K562 (cell line): ENCODE results near the gene ZNF546. TPM values are rescaled to one million over a fixed set of nuclear protein-coding genes. Genes with fewer than 3 reads are reported as not detected.

ENCODE experiments used
- ASH1L ChIP-seq: fragments of 450-650 bp; IDR thresholded peaks from 2 replicates; pipeline ENCODE4 v1.6.1; 2018; ENCODE audit warnings: borderline replicate concordance, mild to moderate bottlenecking, low read depth; ENCODE audit not compliant: partially characterized antibody
- CSDE1 ChIP-seq, 2 experiments: fragments of 450-650 bp; IDR thresholded peaks; 2 replicates each; pipeline ENCODE4 v1.6.1; 2016; ENCODE audit warnings: mild to moderate bottlenecking in 1 of 2
- DPF2 ChIP-seq: fragments of 450-650 bp; IDR thresholded peaks from 2 replicates; pipeline ENCODE4 v1.6.1; 2016
- HDGF ChIP-seq: fragments of 450-650 bp; IDR thresholded peaks from 2 replicates; pipeline ENCODE4 v1.6.1; 2016
- KHSRP ChIP-seq: fragments of 450-650 bp; IDR thresholded peaks from 2 replicates; pipeline ENCODE4 v1.6.1; 2017
- NCOA6 ChIP-seq: fragments of 450-650 bp; IDR thresholded peaks from 2 replicates; pipeline ENCODE4 v1.6.1; 2017; ENCODE audit warnings: mild to moderate bottlenecking
- NEUROD1 ChIP-seq: fragments of 150-350 bp; IDR thresholded peaks from 2 replicates; pipeline ENCODE4 v1.6.1; 2014; ENCODE audit warnings: borderline replicate concordance, low read length, low read depth; ENCODE audit not compliant: partially characterized antibody
- POLR3A ChIP-seq: IDR thresholded peaks from 2 replicates; pipeline ENCODE4 v1.6.1; 2011; ENCODE audit warnings: borderline replicate concordance, mild to moderate bottlenecking, moderate library complexity; ENCODE audit not compliant: insufficient read length, insufficient read depth; ENCODE audit errors: extremely low read depth
- RBM14 ChIP-seq: fragments of 200-400 bp; formaldehyde crosslinking; IDR thresholded peaks from 2 replicates; pipeline ENCODE4 v1.6.1; 2018; ENCODE audit warnings: low read depth, mild to moderate bottlenecking, low read length, moderate library complexity, borderline replicate concordance; ENCODE audit not compliant: insufficient read depth
- RBM25 ChIP-seq: fragments of 200-400 bp; formaldehyde crosslinking; IDR thresholded peaks from 2 replicates; pipeline ENCODE4 v1.6.1; 2018; ENCODE audit warnings: low read length, low read depth, moderate library complexity; ENCODE audit not compliant: severe bottlenecking
- RFX7 ChIP-seq: fragments of 250-450 bp; sonication (Bioruptor Pico); IDR thresholded peaks from 2 replicates; pipeline ENCODE4 v1.5.1; 2021; ENCODE audit warnings: mild to moderate bottlenecking
- TCF3 ChIP-seq: sonication (generic); formaldehyde crosslinking; IDR thresholded peaks from 2 replicates; pipeline ENCODE4 v1.4.0; 2020; ENCODE audit warnings: mild to moderate bottlenecking, missing genetic modification reagents
- ZNF134 ChIP-seq: fragments of 250-450 bp; sonication (Bioruptor Pico); conservative IDR thresholded peaks from 2 replicates; pipeline ENCODE4 v1.4.0; 2020
- polyA plus RNA-seq, 8 experiments: library from polyadenylated mRNA; depleted of rRNA in 4 of 8; stranded (reverse) in 5 of 8; unstranded in 3 of 8; fragments of >200 nt; fragmentation: Nextera tagmentation in 2 of 8; fragmentation: Illumina TruSeq in 1 of 8; extraction: Ambion mirVana in 2 of 8; extraction: Trizol in 1 of 8; gene quantifications; 2 replicates each; pipeline versions ENCODE4 v1.2.1 to v1.2.3, GENCODE V29; 2011 to 2014; ENCODE audit warnings: inconsistent platforms in 1 of 8, missing spikeins in 1 of 8
- total RNA-seq, 7 experiments: library from RNA; depleted of rRNA in 6 of 7; stranded (reverse); fragments of >200 nt in 6 of 7; fragmentation: Illumina TruSeq in 2 of 7; extraction: Trizol in 2 of 7; gene quantifications; 2 replicates each; pipeline versions ENCODE4 v1.2.1 to v1.2.3, GENCODE V29; 2011 to 2021; ENCODE audit warnings: low replicate concordance in 1 of 7
- TF ChIP-seq, protein P1 (sequence below): fragments of 450-650 bp; formaldehyde crosslinking; IDR thresholded peaks from 2 replicates; pipeline ENCODE4 v1.4.0; 2022; ENCODE audit warnings: missing genetic modification characterization
- TF ChIP-seq, protein P2 (sequence below): sonication (generic); formaldehyde crosslinking; IDR thresholded peaks from 2 replicates; pipeline ENCODE4 v1.8.0; 2023; ENCODE audit warnings: missing genetic modification reagents, mild to moderate bottlenecking, borderline replicate concordance
- TF ChIP-seq, protein P3 (sequence below): fragments of 450-650 bp; conservative IDR thresholded peaks from 2 replicates; pipeline ENCODE4 v1.6.1; 2016; ENCODE audit warnings: missing genetic modification characterization, low read depth, mild to moderate bottlenecking, control low read depth, missing compliant biosample characterization
- TF ChIP-seq, protein P4 (sequence below): sonication (generic); formaldehyde crosslinking; IDR thresholded peaks from 2 replicates; pipeline ENCODE4 v1.8.1; 2023; ENCODE audit warnings: mild to moderate bottlenecking, missing genetic modification reagents

Gene ZNF546
- total and polyA plus RNA-seq, 9 of the 15 experiments (the other 6 are each of a cell fraction or from before 2014, with no cell fraction given): 0.73 to 5.1 (median 2.2) TPM

DNA sequence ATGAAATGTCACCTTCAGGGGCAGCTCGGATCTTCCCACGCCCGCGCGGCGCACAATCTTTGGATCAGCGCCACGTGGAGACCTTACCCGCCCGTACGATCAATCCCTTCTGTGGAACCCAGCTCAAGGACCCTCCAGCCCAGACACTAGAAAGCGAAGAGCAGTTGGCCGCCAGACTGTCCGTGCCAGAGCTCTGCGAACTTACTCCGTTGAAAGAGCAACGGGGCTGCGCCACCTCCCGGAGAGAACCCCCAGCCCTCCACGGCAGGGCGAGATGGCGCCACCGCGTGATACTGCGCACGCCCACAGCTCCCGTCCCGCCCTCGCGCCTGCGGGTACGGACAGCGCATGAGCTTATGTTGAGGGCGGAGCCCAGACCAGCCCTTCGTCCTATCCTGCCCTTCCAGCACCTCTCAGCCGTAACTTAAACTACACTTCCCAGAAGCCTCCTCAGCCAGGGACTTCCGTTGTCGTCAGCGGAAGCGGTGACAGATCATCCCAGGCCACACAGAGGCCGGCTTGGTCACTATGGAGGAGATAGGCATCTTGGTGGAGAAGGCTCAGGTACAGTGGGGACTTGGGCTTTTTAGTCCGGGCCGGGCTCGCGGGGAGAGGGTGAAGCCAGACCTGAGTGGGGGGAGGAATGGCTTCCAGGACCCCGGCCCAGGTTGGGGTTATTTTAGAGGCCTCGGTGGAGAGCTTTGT lies 26.0 kb upstream of the ZNF546 start, which contains the start of gene PSMC4 (continued):
- TF ChIP-seq RBM25: no peak
- peak; percentile 2 for TF ChIP-seq NEUROD1
- TF ChIP-seq, protein P1, sequence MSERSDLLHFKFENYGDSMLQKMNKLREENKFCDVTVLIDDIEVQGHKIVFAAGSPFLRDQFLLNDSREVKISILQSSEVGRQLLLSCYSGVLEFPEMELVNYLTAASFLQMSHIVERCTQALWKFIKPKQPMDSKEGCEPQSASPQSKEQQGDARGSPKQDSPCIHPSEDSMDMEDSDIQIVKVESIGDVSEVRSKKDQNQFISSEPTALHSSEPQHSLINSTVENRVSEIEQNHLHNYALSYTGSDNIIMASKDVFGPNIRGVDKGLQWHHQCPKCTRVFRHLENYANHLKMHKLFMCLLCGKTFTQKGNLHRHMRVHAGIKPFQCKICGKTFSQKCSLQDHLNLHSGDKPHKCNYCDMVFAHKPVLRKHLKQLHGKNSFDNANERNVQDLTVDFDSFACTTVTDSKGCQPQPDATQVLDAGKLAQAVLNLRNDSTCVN: peak; percentile 73; the same call in 1 of the 2 replicates
- TF ChIP-seq ZNF134: no peak
- TF ChIP-seq TCF3 (CRISPR knock-in tag): peak; percentile 15; the same call in 1 of the 2 replicates
- TF ChIP-seq DPF2: peak; percentile 52
- TF ChIP-seq RBM14: no peak
- no peak for TF ChIP-seq HDGF
- TF ChIP-seq, protein P2, sequence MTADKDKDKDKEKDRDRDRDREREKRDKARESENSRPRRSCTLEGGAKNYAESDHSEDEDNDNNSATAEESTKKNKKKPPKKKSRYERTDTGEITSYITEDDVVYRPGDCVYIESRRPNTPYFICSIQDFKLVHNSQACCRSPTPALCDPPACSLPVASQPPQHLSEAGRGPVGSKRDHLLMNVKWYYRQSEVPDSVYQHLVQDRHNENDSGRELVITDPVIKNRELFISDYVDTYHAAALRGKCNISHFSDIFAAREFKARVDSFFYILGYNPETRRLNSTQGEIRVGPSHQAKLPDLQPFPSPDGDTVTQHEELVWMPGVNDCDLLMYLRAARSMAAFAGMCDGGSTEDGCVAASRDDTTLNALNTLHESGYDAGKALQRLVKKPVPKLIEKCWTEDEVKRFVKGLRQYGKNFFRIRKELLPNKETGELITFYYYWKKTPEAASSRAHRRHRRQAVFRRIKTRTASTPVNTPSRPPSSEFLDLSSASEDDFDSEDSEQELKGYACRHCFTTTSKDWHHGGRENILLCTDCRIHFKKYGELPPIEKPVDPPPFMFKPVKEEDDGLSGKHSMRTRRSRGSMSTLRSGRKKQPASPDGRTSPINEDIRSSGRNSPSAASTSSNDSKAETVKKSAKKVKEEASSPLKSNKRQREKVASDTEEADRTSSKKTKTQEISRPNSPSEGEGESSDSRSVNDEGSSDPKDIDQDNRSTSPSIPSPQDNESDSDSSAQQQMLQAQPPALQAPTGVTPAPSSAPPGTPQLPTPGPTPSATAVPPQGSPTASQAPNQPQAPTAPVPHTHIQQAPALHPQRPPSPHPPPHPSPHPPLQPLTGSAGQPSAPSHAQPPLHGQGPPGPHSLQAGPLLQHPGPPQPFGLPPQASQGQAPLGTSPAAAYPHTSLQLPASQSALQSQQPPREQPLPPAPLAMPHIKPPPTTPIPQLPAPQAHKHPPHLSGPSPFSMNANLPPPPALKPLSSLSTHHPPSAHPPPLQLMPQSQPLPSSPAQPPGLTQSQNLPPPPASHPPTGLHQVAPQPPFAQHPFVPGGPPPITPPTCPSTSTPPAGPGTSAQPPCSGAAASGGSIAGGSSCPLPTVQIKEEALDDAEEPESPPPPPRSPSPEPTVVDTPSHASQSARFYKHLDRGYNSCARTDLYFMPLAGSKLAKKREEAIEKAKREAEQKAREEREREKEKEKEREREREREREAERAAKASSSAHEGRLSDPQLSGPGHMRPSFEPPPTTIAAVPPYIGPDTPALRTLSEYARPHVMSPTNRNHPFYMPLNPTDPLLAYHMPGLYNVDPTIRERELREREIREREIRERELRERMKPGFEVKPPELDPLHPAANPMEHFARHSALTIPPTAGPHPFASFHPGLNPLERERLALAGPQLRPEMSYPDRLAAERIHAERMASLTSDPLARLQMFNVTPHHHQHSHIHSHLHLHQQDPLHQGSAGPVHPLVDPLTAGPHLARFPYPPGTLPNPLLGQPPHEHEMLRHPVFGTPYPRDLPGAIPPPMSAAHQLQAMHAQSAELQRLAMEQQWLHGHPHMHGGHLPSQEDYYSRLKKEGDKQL: no peak
- TF ChIP-seq NCOA6: no peak
- TF ChIP-seq POLR3A: no peak
- no peak for TF ChIP-seq ASH1L
- TF ChIP-seq CSDE1 (IDR thresholded peaks at IDR 0.05): no peak; a peak in 1 of 4 replicates
- TF ChIP-seq, protein P3, sequence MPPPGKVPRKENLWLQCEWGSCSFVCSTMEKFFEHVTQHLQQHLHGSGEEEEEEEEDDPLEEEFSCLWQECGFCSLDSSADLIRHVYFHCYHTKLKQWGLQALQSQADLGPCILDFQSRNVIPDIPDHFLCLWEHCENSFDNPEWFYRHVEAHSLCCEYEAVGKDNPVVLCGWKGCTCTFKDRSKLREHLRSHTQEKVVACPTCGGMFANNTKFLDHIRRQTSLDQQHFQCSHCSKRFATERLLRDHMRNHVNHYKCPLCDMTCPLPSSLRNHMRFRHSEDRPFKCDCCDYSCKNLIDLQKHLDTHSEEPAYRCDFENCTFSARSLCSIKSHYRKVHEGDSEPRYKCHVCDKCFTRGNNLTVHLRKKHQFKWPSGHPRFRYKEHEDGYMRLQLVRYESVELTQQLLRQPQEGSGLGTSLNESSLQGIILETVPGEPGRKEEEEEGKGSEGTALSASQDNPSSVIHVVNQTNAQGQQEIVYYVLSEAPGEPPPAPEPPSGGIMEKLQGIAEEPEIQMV (tag): no peak
- TF ChIP-seq KHSRP: no peak
- TF ChIP-seq RFX7 (CRISPR knock-in tag): no peak
- TF ChIP-seq, protein P4, sequence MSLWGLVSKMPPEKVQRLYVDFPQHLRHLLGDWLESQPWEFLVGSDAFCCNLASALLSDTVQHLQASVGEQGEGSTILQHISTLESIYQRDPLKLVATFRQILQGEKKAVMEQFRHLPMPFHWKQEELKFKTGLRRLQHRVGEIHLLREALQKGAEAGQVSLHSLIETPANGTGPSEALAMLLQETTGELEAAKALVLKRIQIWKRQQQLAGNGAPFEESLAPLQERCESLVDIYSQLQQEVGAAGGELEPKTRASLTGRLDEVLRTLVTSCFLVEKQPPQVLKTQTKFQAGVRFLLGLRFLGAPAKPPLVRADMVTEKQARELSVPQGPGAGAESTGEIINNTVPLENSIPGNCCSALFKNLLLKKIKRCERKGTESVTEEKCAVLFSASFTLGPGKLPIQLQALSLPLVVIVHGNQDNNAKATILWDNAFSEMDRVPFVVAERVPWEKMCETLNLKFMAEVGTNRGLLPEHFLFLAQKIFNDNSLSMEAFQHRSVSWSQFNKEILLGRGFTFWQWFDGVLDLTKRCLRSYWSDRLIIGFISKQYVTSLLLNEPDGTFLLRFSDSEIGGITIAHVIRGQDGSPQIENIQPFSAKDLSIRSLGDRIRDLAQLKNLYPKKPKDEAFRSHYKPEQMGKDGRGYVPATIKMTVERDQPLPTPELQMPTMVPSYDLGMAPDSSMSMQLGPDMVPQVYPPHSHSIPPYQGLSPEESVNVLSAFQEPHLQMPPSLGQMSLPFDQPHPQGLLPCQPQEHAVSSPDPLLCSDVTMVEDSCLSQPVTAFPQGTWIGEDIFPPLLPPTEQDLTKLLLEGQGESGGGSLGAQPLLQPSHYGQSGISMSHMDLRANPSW (CRISPR knock-in tag): no peak; the same call in 1 of the 2 replicates
